Measurements from ENCODE around the gene HYAL1.
"Not testable (repeated sequence)": the region's sequence is repeated elsewhere in the genome, so short reads cannot be mapped to it uniquely, and the experiment has no call there.

The HYAL1 gene

DNA sequence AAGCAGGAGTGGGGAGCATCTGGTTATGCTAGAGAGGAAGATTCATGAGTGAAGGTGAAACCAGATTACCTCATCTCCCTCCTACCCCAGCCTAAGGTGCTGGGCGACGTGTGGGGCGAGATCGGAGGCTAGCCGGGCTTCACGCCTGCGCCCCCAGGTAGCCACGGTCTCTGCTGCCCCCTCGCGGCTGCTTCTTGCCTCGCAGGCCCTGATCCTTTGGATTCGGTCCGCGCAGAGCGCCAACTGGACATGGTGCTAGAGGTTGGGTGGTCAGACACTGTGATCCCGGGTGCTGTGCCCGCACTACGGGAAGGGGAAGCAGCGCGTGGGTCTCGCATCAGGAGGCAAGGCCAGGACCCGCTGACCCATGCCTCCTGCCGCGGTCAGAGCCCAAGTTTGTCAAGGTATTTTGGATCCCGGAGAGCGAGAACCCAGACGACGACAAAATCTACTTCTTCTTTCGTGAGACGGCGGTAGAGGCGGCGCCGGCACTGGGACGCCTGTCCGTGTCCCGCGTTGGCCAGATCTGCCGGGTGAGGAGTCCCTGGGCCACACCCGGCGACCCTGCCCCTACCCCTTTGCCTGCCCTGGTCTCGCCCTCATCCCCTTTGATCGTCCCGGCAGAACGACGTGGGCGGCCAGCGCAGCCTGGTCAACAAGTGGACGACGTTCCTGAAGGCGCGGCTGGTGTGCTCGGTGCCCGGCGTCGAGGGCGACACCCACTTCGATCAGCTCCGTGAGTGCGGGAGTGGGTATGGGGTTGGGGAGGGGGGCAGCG is 30.3 kb downstream of the HYAL1 start:
- peak; percentile 91 for DNase-seq (ENCODE audit: low read depth, low spot score)

DNA sequence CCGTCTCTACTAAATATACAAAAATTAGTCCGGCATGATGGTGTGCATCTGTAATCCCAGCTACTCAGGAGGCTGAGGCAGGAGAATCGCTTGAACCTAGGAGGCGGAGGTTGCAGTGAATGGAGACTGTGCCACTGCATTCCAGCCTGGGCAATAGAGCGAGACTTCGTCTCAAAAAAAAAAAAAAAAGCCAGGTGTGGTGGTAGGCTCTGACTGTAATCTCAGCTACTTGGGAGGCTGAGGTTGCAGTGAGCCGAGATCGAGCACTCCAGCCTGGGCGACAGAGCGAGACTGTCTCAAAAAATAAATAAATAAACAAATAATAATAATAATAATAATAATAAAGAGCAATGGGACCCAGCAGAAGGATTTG is 30.9 kb downstream of the HYAL1 start:
- not testable (repeated sequence) for DNase-seq (ENCODE audit: low read depth, low spot score)

DNA sequence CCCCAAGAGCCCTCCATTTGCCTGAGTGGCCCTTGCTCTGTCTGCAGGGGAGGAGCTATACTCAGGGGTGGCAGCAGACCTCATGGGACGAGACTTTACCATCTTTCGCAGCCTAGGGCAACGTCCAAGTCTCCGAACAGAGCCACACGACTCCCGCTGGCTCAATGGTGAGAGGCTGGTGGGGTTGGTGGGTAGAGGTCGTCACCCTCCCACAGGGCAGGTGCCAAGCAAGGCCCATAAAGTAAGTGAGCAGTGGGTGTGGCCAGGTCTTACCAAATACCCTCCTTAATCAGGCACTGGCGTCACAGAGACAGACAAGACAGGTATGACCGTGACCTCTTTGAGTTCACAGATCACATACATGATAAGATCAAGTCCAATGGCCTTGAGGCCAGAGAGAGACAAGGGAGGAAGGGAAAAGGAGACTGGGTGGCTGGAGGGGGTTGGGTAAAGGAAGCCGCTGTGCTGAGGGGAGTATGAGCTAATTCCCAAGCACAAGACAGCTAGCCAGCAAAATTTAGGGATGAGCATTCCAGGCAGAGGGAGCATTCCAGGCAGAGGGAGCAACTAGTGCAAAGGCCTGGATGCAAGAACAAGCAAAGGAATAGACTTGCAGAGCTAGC is 31.9 kb downstream of the HYAL1 start:
- no peak for DNase-seq (ENCODE audit: low read depth, low spot score)

DNA sequence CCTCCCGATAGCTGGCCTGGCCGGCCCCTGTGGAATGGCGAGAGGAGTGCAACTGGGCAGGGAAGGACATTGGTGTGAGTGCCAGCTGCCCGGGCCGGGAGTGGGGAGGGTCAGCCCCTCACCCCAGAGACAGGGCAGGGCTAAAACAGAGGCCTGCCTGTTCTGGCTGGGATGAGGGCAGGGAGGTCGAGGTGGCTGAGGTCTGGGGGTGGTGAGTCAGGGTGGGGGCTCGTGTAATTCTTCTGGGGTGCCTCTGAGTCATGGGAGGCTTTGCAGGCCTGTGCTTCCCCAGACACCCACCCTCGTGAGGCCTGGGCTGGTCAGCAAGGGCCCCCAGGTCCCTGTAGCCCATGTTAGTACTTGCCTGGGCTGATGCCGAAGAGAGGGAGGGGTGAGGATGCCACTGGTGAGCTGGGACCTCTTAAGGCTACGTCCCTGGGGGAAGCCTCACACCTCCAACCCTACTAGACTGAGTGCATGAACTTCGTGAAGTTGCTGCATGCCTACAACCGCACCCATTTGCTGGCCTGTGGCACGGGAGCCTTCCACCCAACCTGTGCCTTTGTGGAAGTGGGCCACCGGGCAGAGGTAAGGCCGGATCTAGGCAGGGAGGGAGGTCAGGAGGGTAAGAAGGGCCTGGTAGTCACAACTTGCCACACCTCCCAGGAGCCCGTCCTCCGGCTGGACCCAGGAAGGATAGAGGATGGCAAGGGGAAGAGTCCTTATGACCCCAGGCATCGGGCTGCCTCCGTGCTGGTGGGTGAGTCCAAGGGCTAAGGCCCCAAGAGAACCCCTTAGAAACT is 32.8 kb downstream of the HYAL1 start:
- DNase-seq (ENCODE audit: low read depth, low spot score) = no peak

DNA sequence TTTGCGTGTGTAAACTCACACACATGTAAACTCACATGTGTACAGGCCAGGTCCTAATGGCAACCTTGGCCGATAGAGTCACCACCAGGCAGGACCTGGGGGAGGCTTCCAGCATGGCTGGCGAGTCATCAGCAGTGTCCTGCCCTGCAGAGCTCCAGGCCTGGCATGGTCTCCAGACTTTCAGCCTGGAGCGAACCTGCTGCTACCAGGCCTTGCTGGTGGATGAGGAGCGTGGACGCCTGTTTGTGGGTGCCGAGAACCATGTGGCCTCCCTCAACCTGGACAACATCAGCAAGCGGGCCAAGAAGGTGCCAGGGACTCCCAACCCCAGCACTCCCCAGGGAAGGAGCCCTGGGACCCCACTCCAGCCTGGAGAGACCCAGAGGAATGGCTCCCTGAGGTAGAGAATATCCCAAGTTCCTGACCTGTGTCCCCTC is 33.4 kb downstream of the HYAL1 start:
- DNase-seq (ENCODE audit: low read depth, low spot score) = no peak

DNA sequence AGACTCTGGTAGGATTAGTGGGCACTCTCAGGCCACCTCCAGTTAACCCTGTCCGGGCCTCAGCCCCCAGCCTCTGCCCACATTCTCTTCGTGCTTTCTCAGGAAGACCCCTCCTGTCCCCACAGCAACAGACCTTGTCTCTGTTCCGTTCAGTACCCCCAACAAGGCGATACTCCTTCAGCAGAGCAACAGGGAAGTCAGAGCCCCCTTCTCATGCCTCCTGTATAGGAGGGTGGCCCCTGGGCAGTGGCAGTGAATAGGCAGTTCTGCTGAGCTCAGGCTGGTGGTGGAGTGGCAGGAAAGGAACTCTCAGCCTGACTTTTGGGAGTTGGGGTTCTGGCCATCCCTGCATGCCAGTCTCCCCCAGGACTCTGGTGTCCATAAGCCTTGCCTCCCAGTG is 33.9 kb downstream of the HYAL1 start:
- no peak for DNase-seq (ENCODE audit: low read depth, low spot score)

DNA sequence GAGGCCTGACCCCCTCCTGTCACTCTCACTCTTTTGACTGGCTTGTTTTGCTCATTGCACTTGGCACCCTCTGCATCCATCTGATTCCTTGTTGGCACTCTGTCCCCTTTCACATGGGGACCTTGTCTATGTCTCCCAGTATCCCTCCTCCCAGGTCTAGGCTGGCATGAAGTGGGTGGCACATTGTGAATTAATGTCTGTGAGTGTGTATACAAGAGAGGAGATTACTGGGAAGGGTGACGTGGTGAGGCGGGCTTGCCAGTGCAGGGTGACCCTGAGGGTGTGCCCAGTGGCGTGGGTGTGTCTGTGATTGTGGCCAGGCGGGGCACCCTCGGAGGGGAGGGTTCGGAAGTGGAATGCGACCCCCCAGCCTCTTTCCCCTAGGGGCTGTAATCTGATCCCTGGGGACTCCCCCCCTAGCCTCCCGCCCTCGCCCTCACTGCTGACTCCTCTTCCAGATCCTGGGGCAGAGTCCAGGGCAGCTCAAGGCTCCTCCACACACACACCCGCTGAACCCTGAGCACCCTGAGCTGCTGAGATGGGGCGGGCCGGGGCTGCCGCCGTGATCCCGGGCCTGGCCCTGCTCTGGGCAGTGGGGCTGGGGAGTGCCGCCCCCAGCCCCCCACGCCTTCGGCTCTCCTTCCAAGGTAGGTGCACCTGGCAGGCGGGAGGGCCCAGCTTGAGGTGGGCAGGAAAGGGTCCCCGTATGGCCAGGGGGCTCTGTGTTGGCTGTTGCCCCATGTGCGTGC is 34.5 kb downstream of the HYAL1 start, which contains the start of gene SEMA3B:
Gene SEMA3B, plus strand, starts transcription at position 445 of the 749 bp plus-strand sequence. Its CDS starts 94 bp downstream, at position 539.
- peak; percentile 67 for DNase-seq (ENCODE audit: low read depth, low spot score)

DNA sequence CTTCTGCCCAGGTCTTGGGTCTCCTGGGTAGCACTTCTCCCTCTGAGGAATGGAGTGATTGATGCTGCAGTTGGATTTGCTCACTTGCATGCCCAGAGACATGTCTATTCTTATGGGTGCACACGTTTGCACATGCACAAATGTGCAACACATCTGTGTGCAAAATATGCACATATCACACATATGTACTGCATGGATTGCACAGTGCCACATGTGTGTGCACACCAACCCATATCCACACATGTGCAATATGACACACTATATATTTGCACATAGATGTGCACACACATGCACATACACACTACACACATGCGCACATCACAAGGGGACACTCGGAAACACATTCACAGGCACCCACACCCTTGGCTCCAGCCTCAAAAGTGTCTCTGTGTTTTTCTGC is 35.1 kb downstream of the HYAL1 start:
- DNase-seq (ENCODE audit: low read depth, low spot score) = no peak

DNA sequence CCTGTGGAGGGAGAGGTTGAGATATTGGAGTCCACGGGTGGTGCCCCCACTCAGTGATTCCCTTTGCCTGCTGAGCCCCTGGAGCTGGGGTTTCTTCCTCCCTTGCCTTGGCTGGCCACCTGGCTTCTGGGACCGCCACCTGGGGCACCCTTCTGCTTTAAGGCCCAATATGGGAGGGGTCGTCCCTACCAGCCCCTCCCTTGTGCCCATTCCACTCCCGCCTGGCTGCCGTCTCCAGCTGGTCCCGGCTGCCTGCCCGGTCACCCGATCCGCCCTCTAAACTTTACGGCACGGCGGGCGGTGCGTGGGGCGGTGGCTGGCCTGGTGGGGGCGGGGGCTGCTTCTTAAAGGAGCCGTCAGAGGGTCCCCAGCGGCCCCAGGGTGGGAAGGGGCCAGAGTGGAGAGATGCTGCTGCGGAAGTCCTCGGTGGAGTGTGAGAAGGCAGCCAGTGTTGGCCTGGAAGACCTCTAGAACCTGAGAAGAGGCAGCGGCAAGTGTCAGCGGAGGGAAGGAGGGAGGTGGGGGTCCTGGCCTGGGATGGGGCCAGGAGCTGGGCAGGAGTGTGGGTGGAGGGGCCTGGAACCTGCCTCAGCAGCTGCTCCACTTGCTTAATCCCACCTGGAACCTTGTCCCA is 36.0 kb downstream of the HYAL1 start:
- peak; percentile 67 for DNase-seq (ENCODE audit: low read depth, low spot score)

DNA sequence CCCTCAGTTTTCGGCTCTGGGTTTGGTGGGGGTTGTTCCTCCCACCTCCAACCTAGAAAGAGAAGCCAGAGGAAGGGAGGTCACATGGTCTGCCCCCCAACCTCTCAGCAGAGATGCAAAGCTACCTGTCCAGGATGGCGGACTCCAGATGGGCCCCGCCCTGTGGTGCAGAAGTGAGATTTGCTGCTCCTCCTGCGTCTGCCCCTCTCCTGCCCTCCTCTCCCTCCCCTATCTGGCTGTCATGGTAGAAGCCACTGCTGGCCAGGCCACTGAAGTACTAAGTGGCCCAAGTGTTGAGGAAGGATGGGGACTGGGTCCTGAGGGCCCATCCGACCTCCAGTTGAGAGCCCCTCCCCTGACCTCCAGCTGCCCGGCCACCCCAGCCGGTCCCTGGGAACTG is 36.5 kb downstream of the HYAL1 start:
- DNase-seq (ENCODE audit: low read depth, low spot score) = no peak

DNA sequence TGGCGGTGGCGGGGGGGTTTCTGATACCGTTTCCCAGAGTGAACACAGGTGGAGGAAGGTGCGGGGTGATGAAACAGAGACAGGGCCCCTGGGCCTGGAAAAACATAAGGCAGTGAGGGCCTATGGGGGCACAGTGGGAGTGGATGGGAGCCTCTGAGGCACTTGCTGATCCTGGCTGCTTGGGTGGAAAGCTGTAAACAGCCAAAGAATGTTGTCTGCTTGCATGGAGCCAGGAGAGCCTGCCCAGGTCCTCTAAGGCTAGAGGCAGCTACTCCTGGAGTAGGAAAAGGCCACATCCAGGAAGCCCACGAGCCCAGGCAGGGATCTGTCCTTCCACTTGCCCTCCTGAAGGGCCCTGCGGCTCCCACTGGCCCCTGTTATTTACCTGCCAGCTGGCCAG is 37.4 kb downstream of the HYAL1 start:
- no peak for DNase-seq (ENCODE audit: low read depth, low spot score)

DNA sequence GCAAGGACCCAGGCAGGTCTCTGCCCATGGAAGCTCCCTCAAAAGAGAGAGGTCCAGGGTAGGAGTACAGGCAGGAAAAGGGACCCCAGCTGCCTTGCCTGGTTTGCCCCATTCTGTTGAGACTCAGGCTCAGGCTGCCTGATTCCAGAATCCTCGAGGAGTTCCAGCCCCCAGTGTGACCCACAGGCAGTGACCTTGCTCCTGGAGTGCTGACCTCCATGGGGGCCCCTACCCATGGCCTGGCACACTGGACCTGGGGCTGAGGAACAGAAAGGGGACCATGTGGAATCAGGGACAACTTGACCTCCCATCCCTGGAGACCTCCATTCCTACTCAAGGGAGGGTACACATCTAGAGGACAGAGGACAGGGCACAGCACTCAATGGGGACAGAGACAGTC is 37.8 kb downstream of the HYAL1 start:
- no peak for DNase-seq (ENCODE audit: low read depth, low spot score)

DNA sequence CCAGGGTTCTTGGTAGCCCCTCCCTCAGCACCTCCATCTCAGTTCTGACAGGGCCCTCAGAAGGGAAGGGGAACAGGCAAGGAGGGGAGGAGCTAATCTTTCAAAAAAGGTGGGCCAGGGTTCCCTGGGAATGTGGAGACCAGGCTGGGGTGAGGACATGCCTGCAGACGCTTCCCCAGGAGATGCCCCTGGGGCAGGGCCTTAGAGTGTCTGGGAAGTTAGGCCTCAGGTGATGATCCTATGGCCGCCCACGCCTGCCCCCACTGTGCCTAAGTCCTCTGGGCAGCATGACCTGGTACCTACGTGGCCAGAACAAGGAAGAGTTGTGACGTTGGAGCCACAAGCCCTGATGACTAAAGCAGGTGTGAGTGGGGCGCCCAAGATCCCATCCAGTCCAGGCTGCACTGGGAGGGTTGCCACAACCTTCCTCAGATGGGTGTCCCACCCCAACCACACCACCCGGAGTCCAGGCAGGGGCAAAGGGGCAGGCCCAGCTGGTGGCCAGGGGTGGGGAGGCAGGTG is 38.3 kb downstream of the HYAL1 start:
- DNase-seq (ENCODE audit: low read depth, low spot score) = no peak

DNA sequence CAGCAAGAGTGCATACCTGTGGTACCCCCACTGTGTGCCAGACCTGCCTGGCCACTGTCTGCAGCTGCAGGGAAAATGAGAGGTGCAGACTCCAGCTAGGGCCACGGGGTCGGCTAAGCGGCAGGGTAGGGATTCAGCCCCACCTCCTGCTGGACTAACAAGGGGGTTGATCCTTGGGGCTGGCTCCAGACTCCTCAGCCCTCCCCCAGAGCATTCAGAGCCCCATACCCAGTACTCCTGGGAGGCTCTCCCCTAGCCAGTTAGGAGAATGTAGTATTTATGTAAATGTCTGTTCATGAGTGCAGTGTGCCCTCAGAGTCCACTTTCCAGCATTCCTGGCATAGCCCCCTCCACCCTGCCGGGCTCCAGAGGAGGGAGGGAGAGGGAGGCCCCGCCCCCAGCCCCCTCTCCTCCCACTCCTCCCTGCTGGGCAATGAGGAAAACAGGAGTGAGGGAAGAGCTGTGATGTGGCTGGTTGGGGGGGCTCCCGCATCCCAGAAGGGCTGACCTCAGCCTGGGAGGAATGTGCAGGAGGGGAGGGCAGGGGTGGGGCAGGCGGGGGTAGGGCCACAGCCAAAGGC is 38.9 kb downstream of the HYAL1 start:
- peak; percentile 99 for DNase-seq (ENCODE audit: low read depth, low spot score)

DNA sequence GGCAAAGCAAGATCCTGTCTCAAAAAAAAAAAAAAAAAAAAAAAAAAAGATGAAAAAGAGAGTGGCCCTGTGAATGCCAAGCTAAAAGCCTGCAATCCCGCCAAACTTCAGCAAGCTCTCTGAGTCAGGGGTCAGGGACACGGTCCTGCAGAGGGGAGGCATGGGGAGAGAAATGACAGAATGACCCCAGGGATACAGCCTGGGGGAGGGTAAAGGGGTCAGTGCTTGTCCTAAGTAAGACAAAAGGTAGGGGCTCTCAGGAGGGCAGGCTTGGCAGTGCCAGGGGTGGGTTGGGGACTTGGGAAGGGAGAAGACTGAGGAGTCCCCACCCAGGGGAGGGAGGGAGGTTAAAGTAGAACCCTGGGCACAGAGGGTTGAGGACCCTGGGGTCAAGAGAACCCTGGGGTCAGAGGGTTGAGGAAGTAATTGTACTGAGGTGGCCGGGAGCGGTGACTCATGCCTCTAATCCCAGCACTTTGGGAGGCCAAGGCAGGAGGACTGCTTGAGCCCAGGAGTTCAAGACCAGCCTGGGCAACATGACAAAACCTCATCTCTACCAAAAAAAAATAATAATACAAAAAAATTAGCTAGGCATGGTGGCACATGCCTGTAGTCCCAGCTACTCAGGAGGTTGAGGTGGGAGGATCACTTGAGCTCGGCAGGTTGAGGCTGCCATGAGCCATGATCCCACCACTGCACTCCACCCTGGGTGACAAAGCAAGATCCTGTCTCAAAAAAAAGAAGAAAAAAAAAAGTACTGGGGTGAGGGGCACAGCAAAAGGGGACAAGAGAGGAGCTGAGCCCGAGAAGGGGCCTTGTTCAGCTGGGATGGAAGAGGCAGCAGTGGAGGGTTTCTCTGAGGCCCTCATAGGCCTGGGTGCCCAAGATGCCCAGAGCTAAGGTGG is 39.6 kb downstream of the HYAL1 start:
- no peak for DNase-seq (ENCODE audit: low read depth, low spot score)

DNA sequence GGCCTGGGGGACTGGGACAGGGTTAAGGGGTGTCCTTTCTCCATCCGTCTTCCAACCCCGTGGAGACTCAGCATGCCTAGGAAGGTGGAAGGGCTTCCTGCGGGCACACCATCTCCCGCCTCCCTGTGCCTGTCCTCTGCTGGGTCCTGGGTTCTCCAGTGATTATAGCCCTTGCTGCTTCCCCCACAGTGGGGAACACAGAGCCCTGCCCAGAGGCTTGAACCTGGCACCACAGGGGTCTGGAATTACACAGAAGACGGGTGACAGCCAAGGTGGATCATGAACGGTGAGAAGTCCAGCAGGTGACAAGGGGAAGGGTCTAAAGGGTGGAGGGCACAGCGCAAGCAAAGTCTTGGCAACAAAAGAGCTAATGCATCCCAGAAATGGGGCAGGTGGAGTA is 40.6 kb downstream of the HYAL1 start:
- no peak for DNase-seq (ENCODE audit: low read depth, low spot score)

DNA sequence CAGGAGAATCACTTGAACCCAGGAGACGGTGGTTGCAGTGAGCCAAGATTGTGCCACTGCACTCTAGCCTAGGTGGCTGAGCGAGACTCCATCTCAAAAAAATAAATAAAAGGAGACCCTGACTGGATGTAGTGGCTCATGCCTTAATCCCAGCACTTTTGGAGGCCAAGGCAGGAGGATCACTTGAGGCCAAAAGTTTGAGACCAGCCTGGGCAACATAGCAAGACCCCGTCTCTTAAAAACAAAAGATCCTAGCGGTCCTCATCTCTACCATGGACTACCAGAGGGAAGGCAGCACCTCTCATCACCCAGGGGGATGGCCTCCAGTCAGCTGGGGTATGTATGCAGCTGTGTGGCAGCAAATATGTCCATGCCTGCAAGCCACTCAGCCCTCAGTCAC is 41.2 kb downstream of the HYAL1 start:
- not testable (repeated sequence) for DNase-seq (ENCODE audit: low read depth, low spot score)

DNA sequence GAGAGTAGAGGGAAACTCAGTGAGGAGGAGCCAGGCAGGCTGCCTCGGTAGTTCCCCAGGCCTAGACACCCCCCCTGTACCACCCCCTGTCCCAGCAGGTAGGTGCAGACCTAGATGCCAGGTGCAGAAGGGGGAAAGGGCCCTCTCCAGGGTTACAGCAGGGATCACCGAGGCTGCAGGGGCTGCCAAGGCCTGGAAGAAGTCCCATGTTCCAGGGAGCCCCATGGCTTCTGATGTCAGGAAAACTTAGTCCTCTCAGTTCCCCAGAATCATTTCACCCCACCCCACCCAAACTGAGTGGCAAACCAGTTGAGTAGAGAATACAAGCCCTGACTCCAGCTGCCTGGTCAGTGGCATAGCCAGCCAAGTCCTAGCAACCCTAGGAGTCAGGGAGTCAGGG is 41.9 kb downstream of the HYAL1 start:
- no peak for DNase-seq (ENCODE audit: low read depth, low spot score)

DNA sequence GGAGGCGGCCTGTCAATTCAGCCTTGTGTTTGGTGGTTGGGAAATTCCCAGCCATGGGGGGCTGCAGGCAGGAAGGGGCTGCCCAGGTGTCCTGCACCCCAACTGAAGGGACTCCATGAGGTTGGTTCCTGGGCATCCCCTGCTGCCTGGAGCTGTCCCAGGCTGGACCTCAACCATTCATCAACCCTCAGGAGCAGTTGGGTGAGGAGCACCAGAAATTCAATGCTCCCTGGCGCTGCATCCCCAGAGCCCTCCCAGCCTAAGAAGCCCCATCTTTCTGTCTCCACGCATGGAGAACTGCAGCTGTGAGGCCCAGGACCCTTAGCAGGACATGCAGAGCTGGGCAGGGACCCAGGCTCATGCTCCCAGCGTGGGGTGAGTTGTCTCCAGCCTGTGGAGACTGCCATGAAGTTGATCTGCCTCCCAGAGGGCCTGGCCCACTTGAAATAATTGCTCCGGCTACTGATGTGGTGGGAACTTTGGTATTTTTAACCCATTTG is 42.4 kb downstream of the HYAL1 start:
- DNase-seq (ENCODE audit: low read depth, low spot score) = peak; percentile 57

All from astrocyte of the hippocampus (primary cell).